ENCODE measurements around the gene DACT3.

- TF ChIP-seq, protein P1, sequence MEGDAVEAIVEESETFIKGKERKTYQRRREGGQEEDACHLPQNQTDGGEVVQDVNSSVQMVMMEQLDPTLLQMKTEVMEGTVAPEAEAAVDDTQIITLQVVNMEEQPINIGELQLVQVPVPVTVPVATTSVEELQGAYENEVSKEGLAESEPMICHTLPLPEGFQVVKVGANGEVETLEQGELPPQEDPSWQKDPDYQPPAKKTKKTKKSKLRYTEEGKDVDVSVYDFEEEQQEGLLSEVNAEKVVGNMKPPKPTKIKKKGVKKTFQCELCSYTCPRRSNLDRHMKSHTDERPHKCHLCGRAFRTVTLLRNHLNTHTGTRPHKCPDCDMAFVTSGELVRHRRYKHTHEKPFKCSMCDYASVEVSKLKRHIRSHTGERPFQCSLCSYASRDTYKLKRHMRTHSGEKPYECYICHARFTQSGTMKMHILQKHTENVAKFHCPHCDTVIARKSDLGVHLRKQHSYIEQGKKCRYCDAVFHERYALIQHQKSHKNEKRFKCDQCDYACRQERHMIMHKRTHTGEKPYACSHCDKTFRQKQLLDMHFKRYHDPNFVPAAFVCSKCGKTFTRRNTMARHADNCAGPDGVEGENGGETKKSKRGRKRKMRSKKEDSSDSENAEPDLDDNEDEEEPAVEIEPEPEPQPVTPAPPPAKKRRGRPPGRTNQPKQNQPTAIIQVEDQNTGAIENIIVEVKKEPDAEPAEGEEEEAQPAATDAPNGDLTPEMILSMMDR (IDR thresholded peaks at IDR 0.05): no peak
- TF ChIP-seq POLR2A (IDR thresholded peaks at IDR 0.05): no peak
Observed at GRCh38 chr19:46646402-46646801, 14.6 kb downstream of the DACT3 start.

All from thyroid gland (tissue), 4 donors.